Testis (tissue), 3 donors: ENCODE results near the gene CCL24. TPM values are rescaled to one million over a fixed set of nuclear protein-coding genes. Genes with fewer than 3 reads are reported as not detected.
"Not testable (repeated sequence)": the region's sequence is repeated elsewhere in the genome, so short reads cannot be mapped to it uniquely, and the experiment has no call there.

Source experiments
- DNase-seq: peaks from one replicate; pipeline ENCODE4 v3.0.0-alpha.2; 2019
- H3K27ac ChIP-seq, 2 donors: fragments of 200-600 bp; sonication (generic); one replicate each; pipeline ENCODE4 v1.5.1; 2019
- H3K27me3 ChIP-seq: fragments of 200-600 bp; sonication (generic); one replicate; pipeline ENCODE4 v1.5.1; 2019
- H3K36me3 ChIP-seq: fragments of 200-600 bp; sonication (generic); one replicate; pipeline ENCODE4 v1.5.1; 2017; ENCODE audit warnings: low read depth; ENCODE audit errors: missing control alignments
- H3K4me1 ChIP-seq: fragments of 200-600 bp; sonication (generic); one replicate; pipeline ENCODE4 v1.5.1; 2019
- H3K4me3 ChIP-seq, 2 donors: fragments of 200-600 bp; sonication (generic); one replicate each; pipeline ENCODE4 v1.5.1; 2017 to 2019
- H3K9me3 ChIP-seq: fragments of 200-600 bp; sonication (generic); one replicate; pipeline ENCODE4 v1.5.1; 2017
- CTCF ChIP-seq, 3 experiments: fragments of 450-650 bp in 2 of 3; fragments of 200-600 bp in 1 of 3; sonication (generic) in 1 of 3; IDR thresholded peaks; one replicate each; pipeline ENCODE4 v1.5.1; 2016 to 2019; ENCODE audit warnings: antibody characterized with exemption in 3 of 3, mild to moderate bottlenecking in 2 of 3, moderate library complexity in 1 of 3
- POLR2A ChIP-seq: fragments of 450-650 bp; IDR thresholded peaks from one replicate; pipeline ENCODE4 v1.6.1; 2017; ENCODE audit warnings: antibody characterized with exemption, mild to moderate bottlenecking, moderate library complexity
- WGBS, 2 donors: methylation state at CpG; one replicate each; pipeline ENCODE4 v1.1.5; 2018; 5-methylcytosine and 5-hydroxymethylcytosine counted together
- intact Hi-C: fragments of 100-400 bp; cut with DNase I; formaldehyde crosslinking; loops from one replicate; pipeline ENCODE4 v1.15.1; 2023; ENCODE audit warnings: low total_unique reads
- polyA plus RNA-seq: library from polyadenylated mRNA; stranded (reverse); fragments of 350-450 nt; fragmentation: Illumina TruSeq; extraction: RNeasy Lipid Tissue Mini Kit (QIAGEN cat#74804); gene quantifications from one replicate; pipeline ENCODE4 v1.2.3, GENCODE V29; 2014; ENCODE audit warnings: low read depth, low replicate concordance; ENCODE audit not compliant: insufficient read depth
- total RNA-seq, 2 donors: library from RNA; depleted of rRNA; stranded (reverse); fragments of >200 nt; gene quantifications; one replicate each; pipeline ENCODE4 v1.2.3, GENCODE V29; 2016

The CCL24 gene
- total and polyA plus RNA-seq, 3 donors from 2014 or later = 1.1 TPM; not detected in 2

DNA sequence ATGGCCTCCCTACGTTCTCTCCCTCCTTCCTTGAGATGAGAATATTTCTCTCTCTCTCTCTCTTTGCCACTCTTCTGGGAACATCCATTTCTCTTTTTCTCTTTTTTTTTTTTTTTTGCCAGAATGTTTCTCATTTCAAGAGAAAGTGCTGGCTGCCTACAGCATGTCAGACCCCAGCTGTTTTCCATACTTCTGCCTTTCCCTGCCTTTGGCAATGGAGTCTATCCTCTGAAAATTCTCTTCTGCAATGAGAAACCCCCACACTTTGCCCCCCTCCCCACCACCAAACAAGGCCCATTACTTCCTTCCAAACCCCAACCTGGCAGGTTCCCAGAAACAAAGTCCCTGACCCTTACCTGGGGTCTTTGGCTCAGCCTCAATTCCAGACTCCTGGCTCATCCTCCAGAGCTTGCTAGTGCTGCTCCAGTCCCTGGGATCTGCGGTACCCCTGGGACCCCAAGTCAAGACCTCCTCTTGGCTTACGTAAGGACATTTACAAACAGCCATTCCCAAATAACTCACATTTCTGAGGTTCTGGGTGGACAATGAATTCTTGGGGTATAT lies 24.2 kb downstream of the CCL24 start:
- DNase-seq = no peak
- no peaks in the 10 kb centered on the region for H3K9me3 ChIP-seq
- intact Hi-C loops = no loop called here
- no peaks in the 10 kb centered on the region for H3K36me3 ChIP-seq
- TF ChIP-seq CTCF (IDR thresholded peaks at IDR 0.05) (no peak), POLR2A (no peak)
- WGBS, 2 donors = 65 to 71% methylated on average over 3 of the region's 3 CpGs
- no peaks in the 10 kb centered on the region for H3K27me3 ChIP-seq
- H3K27ac ChIP-seq = no peak overlapping the region
- H3K4me3 ChIP-seq = no peak overlapping the region
- peaks cover 8% of the 10 kb centered on the region for H3K4me1 ChIP-seq

- DNase-seq, H3K9me3 ChIP-seq, H3K36me3 ChIP-seq, intact Hi-C loops, H3K27me3 ChIP-seq, H3K4me3 ChIP-seq, H3K27ac ChIP-seq, H3K4me1 ChIP-seq: not testable (repeated sequence)
- 85 to 91% methylated on average over 14 of the region's 14 CpGs for WGBS, 2 donors
Observed at GRCh38 chr7:75788154-75788847, 25.3 kb downstream of the CCL24 start.

- intact Hi-C loops, H3K36me3 ChIP-seq, H3K4me3 ChIP-seq, H3K27ac ChIP-seq, H3K9me3 ChIP-seq, H3K4me1 ChIP-seq, DNase-seq, H3K27me3 ChIP-seq: not testable (repeated sequence)
- 94 to 97% methylated on average over 5 of the region's 5 CpGs for WGBS, 2 donors
Observed at GRCh38 chr7:75783058-75783457, 30.5 kb downstream of the CCL24 start.

GRCh38 chr7:75780647-75781273 lies 32.8 kb downstream of the CCL24 start:
- WGBS, 2 donors = 80 to 84% methylated on average over 14 of the region's 14 CpGs
- H3K4me3 ChIP-seq, intact Hi-C loops, H3K4me1 ChIP-seq, H3K36me3 ChIP-seq, H3K9me3 ChIP-seq, H3K27ac ChIP-seq, DNase-seq, H3K27me3 ChIP-seq: not testable (repeated sequence)

- H3K4me3 ChIP-seq, H3K36me3 ChIP-seq, H3K4me1 ChIP-seq, intact Hi-C loops, DNase-seq, H3K27me3 ChIP-seq, H3K9me3 ChIP-seq, H3K27ac ChIP-seq: not testable (repeated sequence)
- 90 to 91% methylated on average over 11 of the region's 11 CpGs for WGBS, 2 donors
Observed at GRCh38 chr7:75779516-75779915, 34.1 kb downstream of the CCL24 start.

DNA sequence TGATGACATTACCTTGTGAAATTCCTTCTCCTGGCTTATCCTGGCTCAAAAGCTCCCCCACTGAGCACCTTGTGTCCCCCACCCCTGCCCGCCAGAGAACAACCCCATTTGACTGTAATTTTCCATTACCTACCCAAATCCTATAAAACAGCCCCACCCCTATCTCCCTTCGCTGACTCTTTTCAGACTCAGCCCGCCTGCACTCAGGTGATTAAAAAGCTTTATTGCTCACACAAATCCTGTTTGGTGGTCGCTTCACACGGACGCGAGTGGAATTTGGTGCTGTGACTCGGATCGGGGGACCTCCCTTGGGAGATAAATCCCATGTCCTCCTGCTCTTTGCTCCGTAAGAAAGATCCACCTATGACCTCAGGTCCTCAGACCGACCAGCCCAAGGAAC lies 34.6 kb downstream of the CCL24 start:
- H3K27me3 ChIP-seq, H3K36me3 ChIP-seq, intact Hi-C loops, H3K9me3 ChIP-seq, DNase-seq, H3K4me1 ChIP-seq, H3K27ac ChIP-seq, H3K4me3 ChIP-seq: not testable (repeated sequence)
- 81 to 83% methylated on average over 11 of the region's 11 CpGs for WGBS, 2 donors

GRCh38 chr7:75776295-75776971 lies 37.2 kb downstream of the CCL24 start:
- Histone ChIP-seq H3K4me3 (no peak overlapping the region), H3K9me3 (no peaks in the 10 kb centered on the region), H3K4me1 (peaks cover 12% of the 10 kb centered on the region), H3K27ac (no peak overlapping the region), H3K36me3 (no peaks in the 10 kb centered on the region), H3K27me3 (no peaks in the 10 kb centered on the region)
- TF ChIP-seq POLR2A (no peak), CTCF (IDR thresholded peaks at IDR 0.05) (no peak)
- no peak for DNase-seq
- 72 to 75% methylated on average over 11 to 12 of the region's 12 CpGs for WGBS, 2 donors
- intact Hi-C loops = no loop called here

- DNase-seq, H3K4me3 ChIP-seq, H3K36me3 ChIP-seq, intact Hi-C loops, H3K9me3 ChIP-seq, H3K27ac ChIP-seq, H3K27me3 ChIP-seq: not testable (repeated sequence)
- H3K4me1 ChIP-seq = peaks cover 12% of the 10 kb centered on the region
- 79 to 97% methylated on average over 6 of the region's 6 CpGs for WGBS, 2 donors
Observed at GRCh38 chr7:75773958-75774357, 39.6 kb downstream of the CCL24 start.
